H9 (cell line): ENCODE measurements around the gene FSTL1. TPM values are rescaled to one million over a fixed set of nuclear protein-coding genes. Genes with fewer than 3 reads are reported as not detected.

ENCODE experiments used
- DNase-seq: peaks from one replicate; pipeline ENCODE4 v3.0.0-alpha.2; 2017
- H2AFZ ChIP-seq: one replicate; pipeline ENCODE4 v1.6.1; 2013; ENCODE audit warnings: mild to moderate bottlenecking, low read length, control low read depth, moderate library complexity
- H2AK5ac ChIP-seq: 2 replicates; pipeline ENCODE4 v1.6.1; 2013; ENCODE audit warnings: low read length, control low read depth, mixed read lengths; ENCODE audit not compliant: insufficient read length
- H2BK120ac ChIP-seq: one replicate; pipeline ENCODE4 v1.6.1; 2013; ENCODE audit warnings: low read depth, mild to moderate bottlenecking, low read length, control low read depth, inconsistent platforms; ENCODE audit not compliant: poor library complexity, severe bottlenecking
- H2BK12ac ChIP-seq: 2 replicates; pipeline ENCODE4 v1.6.1; 2013; ENCODE audit warnings: low read length, control low read depth, mixed read lengths, low read depth; ENCODE audit not compliant: insufficient read length
- H2BK15ac ChIP-seq: 2 replicates; pipeline ENCODE4 v1.6.1; 2013; ENCODE audit warnings: low read depth, low read length, control low read depth
- H2BK20ac ChIP-seq: one replicate; pipeline ENCODE4 v1.6.1; 2013; ENCODE audit warnings: low read depth, mild to moderate bottlenecking, low read length, control low read depth, inconsistent platforms; ENCODE audit not compliant: poor library complexity, severe bottlenecking
- H2BK5ac ChIP-seq: 2 replicates; pipeline ENCODE4 v1.6.1; 2013; ENCODE audit warnings: low read length, control low read depth, mixed read lengths; ENCODE audit not compliant: insufficient read length
- H3K14ac ChIP-seq: 2 replicates; pipeline ENCODE4 v1.6.1; 2013; ENCODE audit warnings: low read length, control low read depth; ENCODE audit not compliant: insufficient read depth
- H3K18ac ChIP-seq: 2 replicates; pipeline ENCODE4 v1.6.1; 2013; ENCODE audit warnings: low read depth, mild to moderate bottlenecking, mixed read lengths, low read length, control low read depth; ENCODE audit not compliant: insufficient read length
- H3K23ac ChIP-seq: 2 replicates; pipeline ENCODE4 v1.6.1; 2013; ENCODE audit warnings: low read length, control low read depth, mixed read lengths, low read depth; ENCODE audit not compliant: insufficient read length
- H3K23me2 ChIP-seq: 2 replicates; pipeline ENCODE4 v1.6.1; 2013; ENCODE audit warnings: low read depth, mild to moderate bottlenecking, mixed read lengths, low read length, control low read depth; ENCODE audit not compliant: insufficient read length, poor library complexity, severe bottlenecking
- H3K27ac ChIP-seq: 2 replicates; pipeline ENCODE4 v1.5.1; 2013; ENCODE audit warnings: low read length, control low read depth, mixed read lengths, low read depth; ENCODE audit not compliant: insufficient read length
- H3K27me3 ChIP-seq: 2 replicates; pipeline ENCODE4 v1.6.1; 2013; ENCODE audit warnings: low read length, control low read depth, inconsistent platforms; ENCODE audit not compliant: insufficient read depth
- H3K4ac ChIP-seq: 2 replicates; pipeline ENCODE4 v1.6.1; 2013; ENCODE audit warnings: low read depth, mild to moderate bottlenecking, control low read depth, inconsistent platforms, low read length, moderate library complexity
- H3K4me1 ChIP-seq: 2 replicates; pipeline ENCODE4 v1.6.1; 2013; ENCODE audit warnings: low read length, control low read depth, inconsistent platforms; ENCODE audit not compliant: insufficient read depth
- H3K4me2 ChIP-seq: 2 replicates; pipeline ENCODE4 v1.6.1; 2013; ENCODE audit warnings: low read length, control low read depth, mixed read lengths; ENCODE audit not compliant: insufficient read length, insufficient read depth
- H3K56ac ChIP-seq: 2 replicates; pipeline ENCODE4 v1.6.1; 2013; ENCODE audit warnings: low read depth, mild to moderate bottlenecking, mixed read lengths, low read length, control low read depth; ENCODE audit not compliant: insufficient read length
- H3K79me1 ChIP-seq: 2 replicates; pipeline ENCODE4 v1.6.1; 2013; ENCODE audit warnings: low read depth, mild to moderate bottlenecking, moderate library complexity, low read length, control low read depth, inconsistent platforms; ENCODE audit not compliant: insufficient read depth, poor library complexity, severe bottlenecking
- H3K79me2 ChIP-seq: 2 replicates; pipeline ENCODE4 v1.6.1; 2013; ENCODE audit warnings: low read length, control low read depth, inconsistent platforms; ENCODE audit not compliant: insufficient read depth
- H3K9ac ChIP-seq: 2 replicates; pipeline ENCODE4 v1.6.1; 2013; ENCODE audit warnings: low read length, control low read depth, mixed read lengths; ENCODE audit not compliant: insufficient read length; ENCODE audit errors: extremely low read depth
- H3K9me3 ChIP-seq: one replicate; pipeline ENCODE4 v1.6.1; 2013; ENCODE audit warnings: low read depth, low read length, inconsistent platforms; ENCODE audit not compliant: control insufficient read depth
- H3T11ph ChIP-seq: one replicate; pipeline ENCODE4 v1.6.1; 2013; ENCODE audit warnings: mild to moderate bottlenecking, low read length, control low read depth, inconsistent platforms
- H4K20me1 ChIP-seq: one replicate; pipeline ENCODE4 v1.6.1; 2013; ENCODE audit not compliant: control insufficient read depth, insufficient read length, insufficient read depth
- H4K5ac ChIP-seq: 2 replicates; pipeline ENCODE4 v1.6.1; 2013; ENCODE audit warnings: low read depth, mild to moderate bottlenecking, mixed read lengths, low read length, control low read depth; ENCODE audit not compliant: insufficient read length
- H4K8ac ChIP-seq: replicated peaks from 2 replicates; pipeline ENCODE4 v1.6.1; 2013; ENCODE audit warnings: low read length, control low read depth, mixed read lengths, low read depth; ENCODE audit not compliant: insufficient read length
- H4K91ac ChIP-seq: 2 replicates; pipeline ENCODE4 v1.6.1; 2013; ENCODE audit warnings: low read depth, mild to moderate bottlenecking, moderate library complexity, mixed read lengths, low read length, control low read depth; ENCODE audit not compliant: insufficient read length
- H3K27ac Mint-ChIP-seq, 3 experiments: 2 replicates in 2 of 3; 3 replicates in 1 of 3; pipeline ENCODE4 v1.8.0; 2020 to 2021; ENCODE audit warnings: mixed read lengths in 3 of 3, mild to moderate bottlenecking in 1 of 3, moderate library complexity in 1 of 3
- H3K27me3 Mint-ChIP-seq: 2 replicates; pipeline ENCODE4 v1.8.0; 2021; ENCODE audit warnings: low read depth, mild to moderate bottlenecking, moderate library complexity, mixed read lengths
- H3K36me3 Mint-ChIP-seq, 3 experiments: 2 replicates in 2 of 3; 3 replicates in 1 of 3; pipeline ENCODE4 v1.8.0; 2020 to 2021; ENCODE audit warnings: low read depth in 3 of 3, mixed read lengths in 3 of 3; ENCODE audit not compliant: insufficient read depth in 1 of 3
- H3K4me1 Mint-ChIP-seq, 2 experiments: 2 replicates each; pipeline ENCODE4 v1.8.0; 2020; ENCODE audit warnings: mixed read lengths in 2 of 2
- H3K4me3 Mint-ChIP-seq, 2 experiments: 2 replicates in 1 of 2; 3 replicates in 1 of 2; pipeline ENCODE4 v1.8.0; 2020 to 2021; ENCODE audit warnings: mild to moderate bottlenecking in 2 of 2, mixed read lengths in 2 of 2, moderate library complexity in 1 of 2
- H3K9me3 Mint-ChIP-seq, 2 experiments: 2 replicates in 1 of 2; 3 replicates in 1 of 2; pipeline ENCODE4 v1.8.0; 2020; ENCODE audit warnings: mild to moderate bottlenecking in 2 of 2, mixed read lengths in 2 of 2, moderate library complexity in 1 of 2
- CTCF ChIP-seq: fragments of 200-600 bp; sonication (generic); conservative IDR thresholded peaks from 3 replicates; pipeline ENCODE4 v1.8.0; 2021; ENCODE audit warnings: antibody characterized with exemption, mild to moderate bottlenecking
- total RNA-seq: library from RNA; stranded (reverse); gene quantifications from 2 replicates; pipeline ENCODE4 v1.2.1, GENCODE V29; 2021

The FSTL1 gene
- total RNA-seq, 1 experiment from 2014 or later: 326 TPM

GRCh38 chr3:120427201-120427600 lies 23.6 kb downstream of the FSTL1 start:
- no peak overlapping the region for H4K5ac ChIP-seq
- no peak overlapping the region for H2BK20ac ChIP-seq
- no peak overlapping the region for H3K14ac ChIP-seq
- H3K18ac ChIP-seq: no peak overlapping the region
- H3K79me1 ChIP-seq: no peaks in the 10 kb centered on the region
- H3K79me2 ChIP-seq: no peaks in the 10 kb centered on the region; the same call in 1 of the 2 replicates
- no peak overlapping the region for H3T11ph ChIP-seq
- H2AFZ ChIP-seq: no peak overlapping the region
- H4K20me1 ChIP-seq: no peaks in the 10 kb centered on the region
- no peak overlapping the region for H3K4ac ChIP-seq
- no peak overlapping the region for H2BK15ac ChIP-seq
- no peak overlapping the region for H3K56ac ChIP-seq
- no peak overlapping the region for H2AK5ac ChIP-seq
- peaks cover 4% of the 10 kb centered on the region; the same call in 1 of the 2 replicates for H3K4me1 ChIP-seq
- no peak overlapping the region for H3K4me3 Mint-ChIP-seq
- no peak for TF ChIP-seq CTCF
- H4K91ac ChIP-seq: no peak overlapping the region
- H2BK12ac ChIP-seq: no peak overlapping the region
- H3K27ac Mint-ChIP-seq: peak overlapping the region in 1 of 3 experiments; percentile 0; a peak in 2 of 7 replicates
- no peak overlapping the region for H2BK5ac ChIP-seq
- H2BK120ac ChIP-seq: no peak overlapping the region
- no peaks in the 10 kb centered on the region for H3K27me3 Mint-ChIP-seq
- peaks cover 24 to 35% of the 10 kb centered on the region in 2 experiments for H3K4me1 Mint-ChIP-seq
- H3K9me3 ChIP-seq: no peaks in the 10 kb centered on the region
- no peak overlapping the region for H3K9ac ChIP-seq
- H3K9me3 Mint-ChIP-seq: no peaks in the 10 kb centered on the region
- H3K4me2 ChIP-seq: no peak overlapping the region
- no peaks in the 10 kb centered on the region for H3K23me2 ChIP-seq
- no peak overlapping the region for H3K27ac ChIP-seq
- no peak overlapping the region for H3K23ac ChIP-seq
- H3K36me3 Mint-ChIP-seq: peaks cover 9 to 32% (median 19%) of the 10 kb centered on the region in 3 experiments; a peak in 6 of 7 replicates
- no peak for DNase-seq
- no peaks in the 10 kb centered on the region for H3K27me3 ChIP-seq
- H4K8ac ChIP-seq: no peak overlapping the region
